Transverse colon (tissue), 4 donors: ENCODE measurements around the gene MICAL2. TPM values are rescaled to one million over a fixed set of nuclear protein-coding genes. Genes with fewer than 3 reads are reported as not detected.

Source experiments
- DNase-seq: peaks from one replicate; pipeline ENCODE4 v3.0.0-alpha.2; 2019
- H3K27ac ChIP-seq, 4 donors: fragments of 200-600 bp; sonication (generic); 2 replicates each; pipeline ENCODE4 v1.5.1; 2016 to 2018; ENCODE audit warnings: inconsistent platforms in 4 of 4
- H3K27me3 ChIP-seq: fragments of 200-600 bp; sonication (generic); 2 replicates; pipeline ENCODE4 v1.5.1; 2017; ENCODE audit warnings: inconsistent platforms
- H3K36me3 ChIP-seq, 4 donors: fragments of 200-600 bp; sonication (generic); 2 replicates each; pipeline ENCODE4 v1.5.1; 2017 to 2019; ENCODE audit warnings: inconsistent platforms in 4 of 4
- H3K4me1 ChIP-seq, 4 donors: fragments of 200-600 bp; sonication (generic); 2 replicates each; pipeline ENCODE4 v1.5.1; 2017 to 2020; ENCODE audit warnings: inconsistent platforms in 4 of 4
- H3K4me3 ChIP-seq, 4 donors: fragments of 200-600 bp; sonication (generic); 1 replicate in 1 of 4; 2 replicates in 3 of 4; pipeline versions ENCODE4 v1.5.1 to v1.6.1; 2017 to 2019; ENCODE audit warnings: inconsistent platforms in 4 of 4
- H3K9me3 ChIP-seq, 2 donors: fragments of 200-600 bp; sonication (generic); 2 replicates each; pipeline ENCODE4 v1.5.1; 2017 to 2019; ENCODE audit warnings: inconsistent platforms in 2 of 2
- CTCF ChIP-seq, 5 experiments: fragments of 200-600 bp in 3 of 5; fragments of 450-650 bp in 2 of 5; sonication (generic) in 3 of 5; IDR thresholded peaks; 1 replicate in 2 of 5; 2 replicates in 3 of 5; pipeline ENCODE4 v1.5.1; 2016 to 2017; ENCODE audit warnings: antibody characterized with exemption in 5 of 5, inconsistent platforms in 3 of 5, mild to moderate bottlenecking in 2 of 5, moderate library complexity in 1 of 5
- EP300 ChIP-seq: sonication (generic); formaldehyde crosslinking; IDR thresholded peaks from one replicate; pipeline ENCODE4 v1.6.1; 2017; ENCODE audit warnings: antibody characterized with exemption, low read depth
- POLR2A ChIP-seq: fragments of 450-650 bp; IDR thresholded peaks from one replicate; pipeline ENCODE4 v1.6.1; 2016; ENCODE audit warnings: antibody characterized with exemption, mild to moderate bottlenecking, moderate library complexity
- POLR2AphosphoS5 ChIP-seq, 3 donors: sonication (generic); formaldehyde crosslinking; IDR thresholded peaks; one replicate each; pipeline ENCODE4 v1.6.1; 2016; ENCODE audit warnings: antibody characterized with exemption in 3 of 3
- WGBS, 2 donors: methylation state at CpG; one replicate each; pipeline ENCODE4 v1.1.5; 2018; ENCODE audit warnings: low coverage in 1 of 2; 5-methylcytosine and 5-hydroxymethylcytosine counted together
- in situ Hi-C, 4 donors: fragments of 200-750 bp; cut with MboI; loops; one replicate each; pipeline versions ENCODE4 v1.15.0 to v1.15.1; 2017; ENCODE audit warnings: low sequenced_read_pairs in 3 of 4, low pct_ligation_motif_present in 1 of 4, low pct_unique_long_range_greater_than_20kb in 1 of 4
- intact Hi-C: fragments of 100-400 bp; cut with DNase I; formaldehyde crosslinking; loops from one replicate; pipeline ENCODE4 v1.15.1; 2023; ENCODE audit warnings: low total_unique reads
- total RNA-seq, 4 donors: library from RNA; depleted of rRNA; stranded (reverse); fragments of >200 nt; gene quantifications; one replicate each; pipeline ENCODE4 v1.1.0, GENCODE V29; 2016

MICAL2 gene
- total RNA-seq, 4 donors from 2014 or later: 309 to 483 (median 316) TPM

GRCh38 chr11:12074529-12075195, 35.7 kb upstream of the MICAL2 start:
- WGBS, 2 donors: 83% methylated on average over 6 of the region's 6 CpGs; no CpG with 5 or more reads in 1 of the 2 donors
- peaks cover 0 to 16% (median 7%) of the 10 kb centered on the region in 4 donors for H3K4me1 ChIP-seq
- TF ChIP-seq POLR2A: no peak
- TF ChIP-seq POLR2AphosphoS5 (IDR thresholded peaks at IDR 0.05): no peak
- TF ChIP-seq CTCF (IDR thresholded peaks at IDR 0.05): no peak
- TF ChIP-seq EP300: no peak
- peak overlapping the region in 1 of 4 donors; percentile 78 for H3K27ac ChIP-seq
- H3K36me3 ChIP-seq: no peaks in the 10 kb centered on the region
- no peak overlapping the region for H3K4me3 ChIP-seq
- no peak for DNase-seq
- H3K27me3 ChIP-seq: no peaks in the 10 kb centered on the region
- no peaks in the 10 kb centered on the region for H3K9me3 ChIP-seq
- in situ Hi-C loops: loop anchor here in 3 of 4 donors (25.0 kb wide), 1 partner anchor 163 kb away; no protein-coding TSS in a partner anchor
- intact Hi-C loops: no loop called here

GRCh38 chr11:12075291-12075690, 35.1 kb upstream of the MICAL2 start:
- no peaks in the 10 kb centered on the region for H3K27me3 ChIP-seq
- 90 to 100% methylated on average over 1 to 3 of the region's 3 CpGs for WGBS, 2 donors
- intact Hi-C loops: no loop called here
- DNase-seq: no peak
- in situ Hi-C loops: no loop called here
- peaks cover 0 to 14% (median 7%) of the 10 kb centered on the region in 4 donors for H3K4me1 ChIP-seq
- H3K4me3 ChIP-seq: no peak overlapping the region
- TF ChIP-seq CTCF (IDR thresholded peaks at IDR 0.05): no peak
- no peak for TF ChIP-seq EP300
- no peak for TF ChIP-seq POLR2A
- TF ChIP-seq POLR2AphosphoS5 (IDR thresholded peaks at IDR 0.05): no peak
- H3K36me3 ChIP-seq: no peaks in the 10 kb centered on the region
- no peaks in the 10 kb centered on the region for H3K9me3 ChIP-seq
- H3K27ac ChIP-seq: peak overlapping the region in 3 of 4 donors; percentile 54 to 79 (median 78)

- Histone ChIP-seq H3K27me3 (no peaks in the 10 kb centered on the region), H3K36me3 (no peaks in the 10 kb centered on the region), H3K9me3 (no peaks in the 10 kb centered on the region), H3K4me1 (peaks cover 0 to 14% (median 5%) of the 10 kb centered on the region in 4 donors), H3K27ac (peak overlapping the region; percentile 69 to 80 (median 78)), H3K4me3 (no peak overlapping the region)
- peak; percentile 46 for DNase-seq
- 62 to 72% methylated on average over 8 to 15 of the region's 15 CpGs for WGBS, 2 donors
- in situ Hi-C loops (no loop called here), intact Hi-C loops (no loop called here)
- TF ChIP-seq EP300 (peak; percentile 89), POLR2A (no peak), POLR2AphosphoS5 (IDR thresholded peaks at IDR 0.05) (peak; percentile 62 to 80 (median 68))
Measured at GRCh38 chr11:12075822-12076821, 34.3 kb upstream of the MICAL2 start.

- no peaks in the 10 kb centered on the region for H3K9me3 ChIP-seq
- in situ Hi-C loops: no loop called here
Measured at GRCh38 chr11:12076840-12077534, 33.4 kb upstream of the MICAL2 start.

More at GRCh38 chr11:12076840-12077534, 33.4 kb upstream of the MICAL2 start:
- Histone ChIP-seq H3K27ac (peak overlapping the region; percentile 69 to 80 (median 78)), H3K27me3 (no peaks in the 10 kb centered on the region), H3K36me3 (no peaks in the 10 kb centered on the region), H3K4me1 (peaks cover 0 to 14% (median 5%) of the 10 kb centered on the region in 4 donors), H3K4me3 (no peak overlapping the region)
- no peak for DNase-seq
- TF ChIP-seq CTCF (IDR thresholded peaks at IDR 0.05) (no peak), EP300 (no peak), POLR2AphosphoS5 (IDR thresholded peaks at IDR 0.05) (no peak), POLR2A (no peak)
- 74 to 91% methylated on average over 4 of the region's 4 CpGs for WGBS, 2 donors
- intact Hi-C loops: no loop called here
